Esophagus squamous epithelium (tissue), 5 donors: ENCODE data around the gene ATXN1. TPM values are rescaled to one million over a fixed set of nuclear protein-coding genes. Genes with fewer than 3 reads are reported as not detected.
"Not testable (repeated sequence)": the region's sequence is repeated elsewhere in the genome, so short reads cannot be mapped to it uniquely, and the experiment has no call there.

Experiments used
- DNase-seq: peaks from one replicate; lab custom pipeline; 2025; lab: John Stamatoyannopoulos, UW
- H3K27ac ChIP-seq, 4 donors: fragments of 200-600 bp; sonication (generic); one replicate each; pipeline ENCODE4 v1.5.1; 2016 to 2019; ENCODE audit warnings: mild to moderate bottlenecking in 1 of 4
- H3K27me3 ChIP-seq, 4 donors: fragments of 200-600 bp; sonication (generic); 1 replicate in 3 of 4; 2 replicates in 1 of 4; pipeline versions ENCODE4 v1.5.1 to v1.6.0; 2017 to 2021; ENCODE audit warnings: antibody characterized with exemption in 1 of 4
- H3K36me3 ChIP-seq, 3 donors: fragments of 200-600 bp; sonication (generic); one replicate each; pipeline ENCODE4 v1.5.1; 2016 to 2019
- H3K4me1 ChIP-seq, 3 donors: fragments of 200-600 bp; sonication (generic); one replicate each; pipeline ENCODE4 v1.5.1; 2017 to 2019
- H3K4me3 ChIP-seq, 4 donors: fragments of 200-600 bp; sonication (generic); 1 replicate in 3 of 4; 2 replicates in 1 of 4; pipeline ENCODE4 v1.5.1; 2016 to 2019; ENCODE audit warnings: mild to moderate bottlenecking in 2 of 4, moderate library complexity in 1 of 4
- H3K9me3 ChIP-seq, 3 donors: fragments of 200-600 bp; sonication (generic); one replicate each; pipeline ENCODE4 v1.5.1; 2016 to 2019
- POLR2A ChIP-seq, 4 donors: fragments of 450-650 bp; IDR thresholded peaks; one replicate each; pipeline ENCODE4 v1.6.1; 2017; ENCODE audit warnings: antibody characterized with exemption in 4 of 4, mild to moderate bottlenecking in 4 of 4, moderate library complexity in 3 of 4
- WGBS, 2 donors: methylation state at CpG; one replicate each; pipeline ENCODE4 v1.1.5; 2018; 5-methylcytosine and 5-hydroxymethylcytosine counted together
- intact Hi-C: fragments of 100-400 bp; cut with DNase I; formaldehyde crosslinking; loops from one replicate; pipeline ENCODE4 v1.15.0; 2022
- total RNA-seq, 4 donors: library from RNA; depleted of rRNA; stranded (reverse); fragments of >200 nt; gene quantifications; one replicate each; pipeline ENCODE4 v1.1.0, GENCODE V29; 2016
- TF ChIP-seq, protein P1 (sequence below), 6 experiments: fragments of 450-650 bp in 4 of 6; fragments of 200-600 bp in 2 of 6; sonication (generic) in 2 of 6; IDR thresholded peaks; one replicate each; pipeline ENCODE4 v1.5.1; 2016 to 2019; ENCODE audit warnings: antibody characterized with exemption in 6 of 6, mild to moderate bottlenecking in 4 of 6, moderate library complexity in 4 of 6
- donor health status: DM: yes; HTN: yes; CAD: no.

ATXN1 gene
- total RNA-seq, 4 donors from 2014 or later: 17.5 to 50.5 (median 28.5) TPM

GRCh38 chr6:16464045-16464444, 297.2 kb downstream of the ATXN1 start:
- TF ChIP-seq, protein P1, sequence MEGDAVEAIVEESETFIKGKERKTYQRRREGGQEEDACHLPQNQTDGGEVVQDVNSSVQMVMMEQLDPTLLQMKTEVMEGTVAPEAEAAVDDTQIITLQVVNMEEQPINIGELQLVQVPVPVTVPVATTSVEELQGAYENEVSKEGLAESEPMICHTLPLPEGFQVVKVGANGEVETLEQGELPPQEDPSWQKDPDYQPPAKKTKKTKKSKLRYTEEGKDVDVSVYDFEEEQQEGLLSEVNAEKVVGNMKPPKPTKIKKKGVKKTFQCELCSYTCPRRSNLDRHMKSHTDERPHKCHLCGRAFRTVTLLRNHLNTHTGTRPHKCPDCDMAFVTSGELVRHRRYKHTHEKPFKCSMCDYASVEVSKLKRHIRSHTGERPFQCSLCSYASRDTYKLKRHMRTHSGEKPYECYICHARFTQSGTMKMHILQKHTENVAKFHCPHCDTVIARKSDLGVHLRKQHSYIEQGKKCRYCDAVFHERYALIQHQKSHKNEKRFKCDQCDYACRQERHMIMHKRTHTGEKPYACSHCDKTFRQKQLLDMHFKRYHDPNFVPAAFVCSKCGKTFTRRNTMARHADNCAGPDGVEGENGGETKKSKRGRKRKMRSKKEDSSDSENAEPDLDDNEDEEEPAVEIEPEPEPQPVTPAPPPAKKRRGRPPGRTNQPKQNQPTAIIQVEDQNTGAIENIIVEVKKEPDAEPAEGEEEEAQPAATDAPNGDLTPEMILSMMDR (IDR thresholded peaks at IDR 0.05): no peak
- TF ChIP-seq POLR2A (IDR thresholded peaks at IDR 0.05): no peak
- no peaks in the 10 kb centered on the region for H3K36me3 ChIP-seq
- H3K4me1 ChIP-seq: peaks cover 4 to 35% (median 8%) of the 10 kb centered on the region in 3 donors
- peak overlapping the region; percentile 49 to 81 (median 68) for H3K27ac ChIP-seq
- H3K4me3 ChIP-seq: no peak overlapping the region
- 85 to 88% methylated on average over 3 of the region's 3 CpGs for WGBS, 2 donors
- DNase-seq: no peak
- no peaks in the 10 kb centered on the region for H3K9me3 ChIP-seq
- intact Hi-C loops: no loop called here
- no peaks in the 10 kb centered on the region for H3K27me3 ChIP-seq

GRCh38 chr6:16463246-16463645, 298.0 kb downstream of the ATXN1 start:
- Histone ChIP-seq H3K4me1 (peaks cover 4 to 35% (median 8%) of the 10 kb centered on the region in 3 donors), H3K27ac (peak overlapping the region; percentile 49 to 81 (median 68))
- H3K27me3 ChIP-seq, H3K36me3 ChIP-seq, H3K4me3 ChIP-seq, intact Hi-C loops, H3K9me3 ChIP-seq, DNase-seq: not testable (repeated sequence)
- WGBS, 2 donors: 55 to 66% methylated on average over 4 of the region's 4 CpGs

- Histone ChIP-seq H3K4me3 (no peak overlapping the region), H3K36me3 (no peaks in the 10 kb centered on the region), H3K4me1 (peaks cover 4 to 35% (median 8%) of the 10 kb centered on the region in 3 donors), H3K27ac (no peak overlapping the region), H3K27me3 (no peaks in the 10 kb centered on the region), H3K9me3 (no peaks in the 10 kb centered on the region)
- WGBS, 2 donors: 70 to 72% methylated on average over 5 to 6 of the region's 6 CpGs
- intact Hi-C loops: no loop called here
- no peak for DNase-seq
- no peak for TF ChIP-seq POLR2A (IDR thresholded peaks at IDR 0.05)
- TF ChIP-seq, protein P1 (IDR thresholded peaks at IDR 0.05): no peak
These were observed 299.8 kb downstream of the ATXN1 start for GRCh38 chr6:16461491-16461890.

DNA sequence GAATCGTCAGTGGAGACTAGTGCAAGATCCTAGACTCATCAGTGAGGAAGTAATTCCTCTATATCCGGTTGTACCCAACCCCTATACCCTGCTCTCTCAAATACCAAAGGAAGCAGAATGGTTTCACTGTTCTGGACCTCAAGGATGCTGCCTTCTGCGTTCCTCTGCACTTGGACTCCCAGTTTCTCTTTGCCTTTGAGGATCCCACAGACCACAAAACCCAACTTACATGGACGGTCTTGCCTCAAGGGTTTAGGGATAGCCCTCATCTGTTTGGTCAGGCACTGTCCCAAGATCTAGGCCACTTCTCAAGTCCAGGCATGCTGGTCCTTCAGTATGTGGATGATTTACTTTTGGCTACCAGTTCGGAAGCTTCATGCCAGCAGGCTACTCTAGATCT, 301.8 kb downstream of the ATXN1 start:
- H3K9me3 ChIP-seq, intact Hi-C loops, H3K36me3 ChIP-seq, H3K27ac ChIP-seq, H3K4me3 ChIP-seq, DNase-seq, H3K27me3 ChIP-seq: not testable (repeated sequence)
- H3K4me1 ChIP-seq: peaks cover 4 to 27% (median 7%) of the 10 kb centered on the region in 3 donors
- WGBS, 2 donors: 91 to 92% methylated on average over 4 to 5 of the region's 5 CpGs

DNA sequence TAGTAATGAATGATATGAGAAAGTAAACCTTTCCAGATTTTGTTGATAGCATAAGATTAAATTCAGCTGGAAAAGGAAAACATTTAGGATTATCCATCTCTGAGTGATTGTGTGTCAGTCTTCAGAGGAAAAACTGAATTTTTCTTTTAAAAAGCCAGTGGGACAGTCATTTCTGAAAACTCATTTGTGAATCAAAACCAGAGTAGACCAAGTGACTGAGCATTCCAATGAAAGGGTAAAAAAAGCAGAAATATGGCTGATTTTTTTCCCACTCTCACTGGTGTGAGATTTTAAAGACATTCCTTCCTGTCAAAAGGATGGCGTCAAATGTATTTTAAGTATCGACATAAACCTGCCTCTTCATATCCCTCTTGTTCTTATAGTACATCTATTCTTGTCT, 308.9 kb downstream of the ATXN1 start:
- no peak overlapping the region for H3K27ac ChIP-seq
- WGBS, 2 donors: 85 to 89% methylated on average over 2 of the region's 2 CpGs
- TF ChIP-seq POLR2A (IDR thresholded peaks at IDR 0.05): no peak
- TF ChIP-seq, protein P1 (IDR thresholded peaks at IDR 0.05): no peak
- intact Hi-C loops: no loop called here
- DNase-seq: no peak
- H3K4me1 ChIP-seq: peaks cover 0 to 17% (median 9%) of the 10 kb centered on the region in 3 donors
- no peaks in the 10 kb centered on the region for H3K9me3 ChIP-seq
- H3K27me3 ChIP-seq: no peaks in the 10 kb centered on the region
- peaks cover 0 to 10% (median 0%) of the 10 kb centered on the region in 3 donors for H3K36me3 ChIP-seq
- H3K4me3 ChIP-seq: no peak overlapping the region

GRCh38 chr6:16450821-16451220, 310.4 kb downstream of the ATXN1 start:
- DNase-seq: no peak
- intact Hi-C loops: no loop called here
- no peaks in the 10 kb centered on the region for H3K9me3 ChIP-seq
- peaks cover 0 to 4% (median 0%) of the 10 kb centered on the region in 3 donors for H3K36me3 ChIP-seq
- TF ChIP-seq, protein P1 (IDR thresholded peaks at IDR 0.05): no peak
- no peak for TF ChIP-seq POLR2A (IDR thresholded peaks at IDR 0.05)
- no peak overlapping the region for H3K27ac ChIP-seq
- no peak overlapping the region for H3K4me3 ChIP-seq
- 85 to 93% methylated on average over 6 to 7 of the region's 7 CpGs for WGBS, 2 donors
- H3K4me1 ChIP-seq: peaks cover 0 to 21% (median 9%) of the 10 kb centered on the region in 3 donors
- H3K27me3 ChIP-seq: no peaks in the 10 kb centered on the region
